HG03457 (cell line): Measurements from ENCODE around the gene HUNK.
"Not testable (repeated sequence)": the region's sequence is repeated elsewhere in the genome, so short reads cannot be mapped to it uniquely, and the experiment has no call there.

Experiments
- ATAC-seq: cut with Tn5 transposase; IDR thresholded peaks from one replicate; pipeline ENCODE4 v1.9.1; 2021; ENCODE audit warnings: moderate number of reproducible peaks; ENCODE audit not compliant: unreplicated experiment

The HUNK gene

GRCh38 chr21:31918250-31918775 lies 45.5 kb downstream of the HUNK start:
- no peak for ATAC-seq

- no peak for ATAC-seq
Observed at GRCh38 chr21:31920275-31920674, 47.5 kb downstream of the HUNK start.

- ATAC-seq: no peak
Observed at GRCh38 chr21:31921079-31921478, 48.3 kb downstream of the HUNK start.

GRCh38 chr21:31922881-31923280 lies 50.1 kb downstream of the HUNK start:
- no peak for ATAC-seq

GRCh38 chr21:31923756-31924155 lies 50.9 kb downstream of the HUNK start:
- no peak for ATAC-seq

- no peak for ATAC-seq
Observed at GRCh38 chr21:31924548-31924947, 51.7 kb downstream of the HUNK start.

- ATAC-seq: no peak
Observed at GRCh38 chr21:31926498-31926897, 53.7 kb downstream of the HUNK start.

- ATAC-seq: no peak
Observed at GRCh38 chr21:31927689-31928353, 55.0 kb downstream of the HUNK start.

- no peak for ATAC-seq
Observed at GRCh38 chr21:31928656-31929055, 55.8 kb downstream of the HUNK start.

GRCh38 chr21:31929548-31929947 lies 56.7 kb downstream of the HUNK start:
- ATAC-seq: no peak

GRCh38 chr21:31930001-31930400 lies 57.2 kb downstream of the HUNK start:
- ATAC-seq: no peak

- ATAC-seq: no peak
Observed at GRCh38 chr21:31931644-31932469, 59.0 kb downstream of the HUNK start.

- ATAC-seq: no peak
Observed at GRCh38 chr21:31932470-31932764, 59.6 kb downstream of the HUNK start.

- no peak for ATAC-seq
Observed at GRCh38 chr21:31937303-31937702, 64.5 kb downstream of the HUNK start.

GRCh38 chr21:31938330-31939301 lies 65.8 kb downstream of the HUNK start:
- no peak for ATAC-seq

- ATAC-seq: no peak
Observed at GRCh38 chr21:31941694-31942093, 68.9 kb downstream of the HUNK start.

- no peak for ATAC-seq
Observed at GRCh38 chr21:31943561-31943960, 70.7 kb downstream of the HUNK start.

GRCh38 chr21:31945141-31945540 lies 72.3 kb downstream of the HUNK start:
- no peak for ATAC-seq

GRCh38 chr21:31945546-31945945 lies 72.7 kb downstream of the HUNK start:
- no peak for ATAC-seq

- no peak for ATAC-seq
Observed at GRCh38 chr21:31946231-31946630, 73.4 kb downstream of the HUNK start.

- not testable (repeated sequence) for ATAC-seq
Observed at GRCh38 chr21:31946876-31947550, 74.2 kb downstream of the HUNK start.
